Omental fat pad (tissue), 4 donors: ENCODE data around the gene KLHL29. TPM values are rescaled to one million over a fixed set of nuclear protein-coding genes. Genes with fewer than 3 reads are reported as not detected.

ENCODE experiments used
- ATAC-seq: fragments of 150-250 bp; one replicate; pipeline ENCODE4 v1.9.1; 2016; ENCODE audit warnings: mild to moderate bottlenecking, moderate library complexity; ENCODE audit not compliant: low FRiP score
- DNase-seq: peaks from one replicate; pipeline ENCODE4 v3.0.0-alpha.2; 2019; ENCODE audit warnings: low spot score
- total RNA-seq, 4 donors: library from RNA; depleted of rRNA; stranded (reverse); fragments of >200 nt; gene quantifications; one replicate each; pipeline ENCODE4 v1.1.0, GENCODE V29; 2016
- TF ChIP-seq, protein P1 (sequence below), 3 donors: fragments of 450-650 bp; IDR thresholded peaks; one replicate each; pipeline ENCODE4 v1.5.1; 2016 to 2017; ENCODE audit warnings: antibody characterized with exemption in 3 of 3, mild to moderate bottlenecking in 3 of 3, moderate library complexity in 2 of 3

KLHL29 gene
- total RNA-seq, 4 donors from 2014 or later = 4.0 to 19.5 (median 12.7) TPM

DNA sequence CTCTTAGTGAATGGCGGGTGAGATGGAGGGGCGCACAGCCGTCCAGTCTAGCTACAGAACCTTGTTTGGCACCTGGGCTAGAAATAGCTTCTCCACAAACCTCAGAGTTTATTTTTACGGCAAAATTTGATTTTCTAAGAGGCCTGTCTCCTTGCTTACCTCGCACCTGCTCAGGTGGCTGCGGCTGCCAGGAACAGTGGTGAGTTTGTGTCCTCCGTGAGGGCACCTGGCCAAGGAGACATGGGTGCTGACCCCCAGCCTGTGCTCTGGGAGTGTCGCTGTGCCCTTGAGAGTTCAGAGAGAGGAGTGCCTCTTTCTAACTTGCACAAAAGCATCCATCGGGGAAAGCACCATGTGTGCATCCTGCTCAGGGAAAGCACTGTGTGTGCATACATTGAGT, 97.2 kb downstream of the KLHL29 start:
- ATAC-seq (no peak), DNase-seq (no peak)
- TF ChIP-seq, protein P1, sequence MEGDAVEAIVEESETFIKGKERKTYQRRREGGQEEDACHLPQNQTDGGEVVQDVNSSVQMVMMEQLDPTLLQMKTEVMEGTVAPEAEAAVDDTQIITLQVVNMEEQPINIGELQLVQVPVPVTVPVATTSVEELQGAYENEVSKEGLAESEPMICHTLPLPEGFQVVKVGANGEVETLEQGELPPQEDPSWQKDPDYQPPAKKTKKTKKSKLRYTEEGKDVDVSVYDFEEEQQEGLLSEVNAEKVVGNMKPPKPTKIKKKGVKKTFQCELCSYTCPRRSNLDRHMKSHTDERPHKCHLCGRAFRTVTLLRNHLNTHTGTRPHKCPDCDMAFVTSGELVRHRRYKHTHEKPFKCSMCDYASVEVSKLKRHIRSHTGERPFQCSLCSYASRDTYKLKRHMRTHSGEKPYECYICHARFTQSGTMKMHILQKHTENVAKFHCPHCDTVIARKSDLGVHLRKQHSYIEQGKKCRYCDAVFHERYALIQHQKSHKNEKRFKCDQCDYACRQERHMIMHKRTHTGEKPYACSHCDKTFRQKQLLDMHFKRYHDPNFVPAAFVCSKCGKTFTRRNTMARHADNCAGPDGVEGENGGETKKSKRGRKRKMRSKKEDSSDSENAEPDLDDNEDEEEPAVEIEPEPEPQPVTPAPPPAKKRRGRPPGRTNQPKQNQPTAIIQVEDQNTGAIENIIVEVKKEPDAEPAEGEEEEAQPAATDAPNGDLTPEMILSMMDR (IDR thresholded peaks at IDR 0.05) = no peak

DNA sequence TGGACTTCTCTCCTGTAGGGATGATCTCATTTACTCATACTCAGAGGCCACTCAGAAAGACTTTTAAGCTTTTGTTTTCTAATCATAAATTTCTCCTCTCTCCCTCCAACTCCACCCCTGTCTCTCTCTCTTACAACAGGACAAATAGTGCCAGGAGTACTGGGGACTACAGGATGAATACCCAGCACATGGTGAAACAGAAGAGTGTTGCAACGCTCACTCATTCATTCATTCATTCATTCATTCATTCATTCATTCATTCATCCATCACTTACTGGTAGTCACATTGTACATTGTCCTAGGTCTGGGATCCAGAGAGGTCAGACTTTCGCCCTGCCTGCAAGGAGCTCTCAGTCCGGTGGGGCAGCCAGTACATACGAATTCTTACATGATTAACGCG, 97.6 kb downstream of the KLHL29 start:
- no peak for DNase-seq
- TF ChIP-seq, protein P1 (IDR thresholded peaks at IDR 0.05) = no peak
- ATAC-seq = no peak

DNA sequence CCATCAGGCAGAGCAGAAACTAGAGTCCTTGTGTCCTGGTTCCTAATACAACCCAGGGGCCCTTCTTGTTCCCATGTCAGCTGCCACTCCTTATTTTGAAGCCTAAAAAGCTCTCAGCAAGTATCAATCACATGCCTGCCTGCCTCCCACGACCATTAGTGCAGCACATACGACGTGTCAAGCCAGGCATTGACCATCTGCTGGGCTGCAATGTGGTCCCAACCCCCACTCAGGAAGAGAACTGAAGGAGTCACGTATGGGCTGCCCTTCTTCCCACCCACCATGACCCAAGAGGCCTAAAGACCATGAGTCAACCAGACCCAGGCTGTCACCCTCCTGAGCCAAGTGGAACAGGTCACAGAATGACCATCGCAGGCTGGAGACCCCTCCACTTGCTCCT, 98.8 kb downstream of the KLHL29 start:
- ATAC-seq (no peak), DNase-seq (no peak)
- TF ChIP-seq, protein P1 (IDR thresholded peaks at IDR 0.05) = no peak

DNA sequence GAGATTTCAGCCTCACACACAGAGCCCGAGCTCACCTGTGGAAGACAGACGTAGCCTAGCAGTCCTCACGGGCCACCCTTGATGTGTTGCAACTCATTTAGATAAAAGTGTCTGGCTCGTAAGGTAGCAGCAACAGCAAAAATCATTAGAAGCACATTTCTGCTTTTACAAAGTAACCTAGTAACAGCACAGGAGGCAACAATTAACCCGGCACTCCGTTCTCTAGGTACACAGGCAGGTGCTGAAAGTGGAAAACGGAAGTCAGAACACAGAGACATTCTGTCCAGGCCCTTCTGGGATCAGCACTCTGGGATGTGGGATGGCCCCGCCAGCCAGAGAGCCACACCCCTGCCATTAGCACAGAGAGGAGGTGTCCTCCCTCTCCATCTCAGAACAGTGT, 99.3 kb downstream of the KLHL29 start:
- TF ChIP-seq, protein P1 (IDR thresholded peaks at IDR 0.05) = no peak
- DNase-seq (no peak), ATAC-seq (no peak)

DNA sequence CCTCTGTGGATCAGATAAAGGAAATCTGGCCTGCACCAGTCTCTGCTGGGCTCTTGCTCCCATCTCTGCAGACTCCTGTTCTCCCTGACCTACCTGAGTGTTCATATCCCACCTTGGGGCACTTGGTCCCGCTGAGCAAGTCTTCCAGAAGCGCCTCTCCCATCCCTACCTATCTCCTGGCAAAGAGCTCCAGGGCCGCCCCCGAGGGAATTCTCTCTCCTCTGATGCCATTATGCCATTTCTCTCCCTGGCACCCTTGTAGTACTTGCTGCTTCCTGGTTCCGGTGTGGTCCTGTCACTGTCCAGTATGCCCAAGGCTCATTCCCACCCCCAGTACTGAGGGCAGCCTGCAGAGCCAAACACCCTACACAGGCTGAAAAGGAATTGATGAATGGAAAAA, 99.8 kb downstream of the KLHL29 start:
- TF ChIP-seq, protein P1 (IDR thresholded peaks at IDR 0.05) = no peak
- no peak for DNase-seq
- ATAC-seq = no peak

DNA sequence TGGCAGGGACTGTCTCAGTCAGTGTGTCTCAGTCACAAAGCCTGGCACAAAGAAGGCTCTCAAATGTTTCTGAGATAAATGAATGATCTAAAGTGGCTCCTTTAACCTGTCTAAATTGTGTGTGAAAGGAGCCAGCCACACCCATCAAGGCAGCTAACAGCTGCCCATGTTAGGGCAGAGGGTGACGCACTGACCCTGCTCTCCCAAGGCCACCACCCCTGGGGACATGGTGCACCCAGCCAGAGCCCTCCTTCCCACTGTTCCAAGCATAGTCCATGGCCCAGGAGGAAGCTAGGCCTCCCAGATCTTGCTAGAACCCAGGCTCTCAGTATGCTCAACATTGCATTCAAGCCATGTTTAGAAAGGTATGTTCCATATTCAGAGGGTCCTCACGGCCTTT, 100.3 kb downstream of the KLHL29 start:
- no peak for ATAC-seq
- TF ChIP-seq, protein P1 (IDR thresholded peaks at IDR 0.05) = no peak
- DNase-seq = no peak

DNA sequence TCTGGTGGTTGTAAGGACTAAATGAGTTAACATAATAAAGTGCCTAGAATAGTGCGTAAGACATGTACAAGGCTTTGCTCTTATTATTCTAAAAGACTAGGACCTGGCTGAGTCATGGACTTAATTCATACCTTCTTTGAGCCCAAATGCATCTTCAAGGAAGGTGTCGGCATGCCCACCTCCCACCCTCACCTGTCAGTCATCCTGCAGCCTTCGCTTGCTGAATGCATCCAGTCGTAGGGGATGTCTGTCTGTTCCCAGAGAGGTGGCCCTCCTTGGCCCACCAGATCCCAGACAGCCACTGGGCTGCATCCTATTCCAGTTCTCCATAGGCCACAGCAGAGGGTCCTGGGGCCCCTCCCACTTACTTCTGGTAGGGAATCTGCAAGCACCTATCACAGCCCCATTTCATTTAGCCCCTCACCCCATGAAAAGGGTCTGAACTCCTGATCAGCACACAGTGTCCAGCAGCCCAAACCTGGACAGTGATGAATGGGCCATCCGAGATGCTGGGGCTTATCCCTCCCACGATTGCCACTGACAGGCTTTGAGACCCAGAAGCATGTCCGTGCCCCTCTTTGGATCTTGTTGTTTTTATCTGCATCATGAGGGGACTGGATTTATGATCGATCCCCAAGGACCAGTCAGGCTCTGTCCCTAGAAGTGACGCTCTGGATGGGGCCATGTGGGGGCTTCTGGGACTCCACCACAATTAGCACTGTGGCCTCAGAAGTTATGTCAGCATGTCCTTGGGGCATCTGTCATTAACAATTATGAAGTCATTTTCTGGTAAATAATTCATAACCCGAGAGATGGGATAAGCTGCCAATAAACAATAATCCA, 101.1 kb downstream of the KLHL29 start:
- TF ChIP-seq, protein P1 (IDR thresholded peaks at IDR 0.05) = no peak
- ATAC-seq = no peak
- DNase-seq = no peak
